HK-2 (cell line): Measurements from ENCODE around the gene NUDT4.
"Not testable (repeated sequence)": the region's sequence is repeated elsewhere in the genome, so short reads cannot be mapped to it uniquely, and the experiment has no call there.

ENCODE experiments used
- DNase-seq: peaks from one replicate; pipeline ENCODE4 v3.0.0-alpha.2; 2018; ENCODE audit not compliant: unreplicated experiment

Gene NUDT4

GRCh38 chr12:93399183-93399863 is 21.6 kb downstream of the NUDT4 start:
- not testable (repeated sequence) for DNase-seq

DNA sequence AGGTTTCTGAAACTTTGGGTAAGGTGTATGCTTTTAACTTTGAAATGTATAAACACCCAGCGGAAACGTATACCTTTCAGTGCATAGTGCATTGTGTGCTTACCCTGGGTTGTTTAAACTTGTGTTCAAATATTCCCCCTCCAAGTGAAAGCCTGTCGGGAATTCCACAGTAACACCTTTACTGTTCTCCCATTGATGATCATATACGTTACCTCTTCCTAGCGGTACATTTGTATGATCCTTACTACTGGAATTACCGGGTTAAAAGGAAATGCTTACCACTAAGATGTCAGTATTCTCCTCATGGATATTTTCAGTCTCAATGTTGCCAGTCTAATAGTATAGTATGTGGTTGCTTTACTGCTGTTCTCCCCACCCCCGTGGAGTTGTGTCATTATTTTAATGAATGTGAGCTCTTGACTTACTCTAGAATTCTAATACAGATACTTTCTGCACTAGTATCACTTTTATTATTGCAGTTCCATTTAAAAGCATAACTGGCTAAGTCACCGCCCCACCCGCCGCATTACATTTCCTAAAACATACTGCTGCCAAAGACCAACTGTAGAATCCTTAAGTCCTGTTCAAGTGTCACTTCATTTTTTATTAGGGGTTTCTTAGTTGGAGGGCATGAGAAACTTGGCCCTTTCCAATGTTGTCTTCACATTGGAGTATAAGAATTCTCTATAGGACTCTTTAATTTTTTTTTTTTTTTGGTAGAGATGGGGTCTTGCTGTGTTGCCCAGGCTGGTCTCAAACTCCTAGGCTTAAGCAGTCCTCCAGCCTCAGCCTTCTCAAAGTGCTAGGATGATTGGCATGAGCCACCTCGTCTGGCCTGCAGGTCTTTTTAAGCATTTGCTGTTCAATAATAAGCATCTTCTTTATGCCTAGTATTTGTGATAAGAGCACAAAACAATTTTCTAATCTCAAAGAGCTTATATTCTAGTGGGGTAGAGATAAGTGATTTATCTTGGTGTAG is 24.9 kb downstream of the NUDT4 start:
- no peak for DNase-seq

DNA sequence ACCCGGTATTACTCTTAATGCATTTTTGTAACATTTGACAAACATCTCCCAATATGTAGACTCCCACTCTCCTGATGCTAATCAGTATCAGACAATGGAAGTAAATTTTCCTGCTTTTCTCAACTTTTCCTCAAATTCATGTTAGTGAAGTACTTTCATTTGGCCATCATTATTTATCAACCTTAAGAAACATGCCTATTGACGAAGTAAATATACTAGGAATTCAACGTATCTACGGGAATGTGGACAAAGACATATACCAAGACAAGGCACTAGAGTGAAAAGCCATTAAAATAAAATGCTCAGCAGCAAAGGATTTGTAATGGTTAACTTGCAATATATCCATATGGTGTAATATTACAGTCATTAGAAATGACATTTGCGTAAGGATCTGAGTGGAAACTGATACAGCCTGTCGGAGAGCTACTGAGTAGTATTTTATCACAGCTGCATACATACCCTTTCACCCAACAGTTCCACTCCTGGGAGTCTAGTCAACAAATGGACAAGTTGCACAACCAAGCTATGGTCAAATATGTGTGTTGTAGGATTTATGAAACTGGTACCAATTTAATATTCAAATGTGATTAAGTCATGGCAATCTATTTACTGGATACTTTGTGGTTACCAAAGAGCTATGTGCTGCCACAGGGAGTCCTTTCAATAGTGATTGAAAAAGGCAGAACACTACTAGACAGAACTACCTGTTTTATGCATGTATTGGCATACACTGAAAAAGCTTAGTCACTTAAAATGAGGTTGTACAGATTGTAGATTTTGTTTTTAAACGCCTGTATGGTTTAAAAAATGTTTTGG is 26.5 kb downstream of the NUDT4 start:
- no peak for DNase-seq

DNA sequence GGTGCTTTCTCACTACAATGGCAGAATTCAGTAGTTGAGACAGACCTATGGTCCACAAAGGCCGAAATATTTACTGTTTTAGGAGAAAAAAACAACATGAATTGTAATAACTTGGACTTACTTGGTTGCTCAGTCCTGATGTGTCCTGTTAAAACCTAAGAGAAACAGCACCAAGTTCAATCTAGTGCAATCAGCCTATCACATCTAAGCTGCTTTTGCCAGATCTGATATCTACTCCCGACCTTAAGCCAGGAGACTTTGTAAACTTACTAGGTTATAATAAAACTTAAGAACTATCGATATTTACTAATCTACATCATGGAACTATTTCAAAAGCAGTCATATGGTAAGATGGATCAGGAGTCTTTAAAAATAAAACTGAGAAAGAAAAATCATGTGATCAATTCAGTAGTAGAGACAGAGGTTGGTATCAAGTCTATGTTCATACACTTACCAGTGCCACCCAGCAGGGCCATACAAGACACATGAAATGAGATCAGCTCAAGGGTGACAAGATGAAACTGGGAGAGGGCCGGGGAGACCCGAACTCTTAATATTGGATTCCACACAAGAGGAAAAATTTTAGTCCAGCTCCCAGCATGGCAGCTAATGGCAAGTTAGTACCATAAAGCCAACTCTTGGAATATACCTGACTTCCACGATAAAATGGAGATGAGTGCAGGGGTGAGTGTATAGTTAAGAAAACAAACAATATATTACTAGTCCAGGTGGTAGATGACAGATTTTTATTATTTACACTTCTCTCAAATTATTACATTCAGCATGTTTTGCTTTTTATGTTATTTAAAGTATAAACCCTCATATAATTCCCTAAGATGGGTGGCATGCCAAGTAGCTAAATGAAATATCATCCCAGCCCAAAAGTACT is 27.5 kb downstream of the NUDT4 start:
- DNase-seq = no peak

DNA sequence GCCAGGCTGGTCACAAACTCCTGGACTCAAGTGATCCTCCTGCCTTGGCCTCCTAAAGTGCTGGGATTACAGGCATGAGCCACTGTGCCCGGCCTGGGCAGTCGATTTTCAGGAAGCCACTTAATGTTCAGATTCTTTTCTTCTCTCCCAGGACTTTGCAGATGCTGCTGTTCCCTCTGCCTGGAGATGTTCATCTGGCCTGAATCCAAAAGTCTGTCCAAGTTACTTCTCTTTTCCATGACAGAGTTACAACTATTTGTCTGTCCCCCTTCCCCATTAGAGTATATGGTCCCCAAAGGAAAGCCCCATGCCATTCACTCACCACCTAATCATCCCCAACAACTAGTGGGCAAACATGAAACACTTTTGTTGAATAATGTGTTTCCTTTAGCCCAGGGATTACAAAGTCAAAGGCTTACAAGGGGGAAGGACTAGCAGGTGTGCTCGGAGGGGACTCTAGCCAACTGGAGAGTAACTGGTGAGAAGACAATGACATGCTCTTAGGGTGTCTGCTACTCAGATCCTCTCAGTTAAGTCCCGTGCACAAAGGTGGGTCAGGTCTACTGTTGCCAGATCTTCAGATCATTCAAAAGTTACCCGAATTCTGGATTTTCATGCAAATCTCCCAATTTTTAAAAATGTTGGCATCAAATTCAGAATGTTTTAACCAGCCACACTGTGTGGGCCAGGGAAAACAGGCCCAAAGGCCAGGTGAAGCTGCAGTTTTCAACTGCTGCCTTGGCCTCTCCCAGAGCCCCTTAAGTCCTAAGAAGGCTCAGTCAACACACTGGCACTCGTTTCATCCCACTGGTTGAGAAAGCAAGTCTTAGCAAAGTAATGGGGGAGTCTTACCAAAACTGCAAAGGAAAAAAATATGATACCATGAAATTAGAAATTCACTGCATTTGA is 29.6 kb downstream of the NUDT4 start:
- no peak for DNase-seq

- DNase-seq = no peak
Observed at GRCh38 chr12:93407963-93408283, 30.2 kb downstream of the NUDT4 start.

- DNase-seq = no peak
Observed at GRCh38 chr12:93408813-93409212, 31.1 kb downstream of the NUDT4 start.

DNA sequence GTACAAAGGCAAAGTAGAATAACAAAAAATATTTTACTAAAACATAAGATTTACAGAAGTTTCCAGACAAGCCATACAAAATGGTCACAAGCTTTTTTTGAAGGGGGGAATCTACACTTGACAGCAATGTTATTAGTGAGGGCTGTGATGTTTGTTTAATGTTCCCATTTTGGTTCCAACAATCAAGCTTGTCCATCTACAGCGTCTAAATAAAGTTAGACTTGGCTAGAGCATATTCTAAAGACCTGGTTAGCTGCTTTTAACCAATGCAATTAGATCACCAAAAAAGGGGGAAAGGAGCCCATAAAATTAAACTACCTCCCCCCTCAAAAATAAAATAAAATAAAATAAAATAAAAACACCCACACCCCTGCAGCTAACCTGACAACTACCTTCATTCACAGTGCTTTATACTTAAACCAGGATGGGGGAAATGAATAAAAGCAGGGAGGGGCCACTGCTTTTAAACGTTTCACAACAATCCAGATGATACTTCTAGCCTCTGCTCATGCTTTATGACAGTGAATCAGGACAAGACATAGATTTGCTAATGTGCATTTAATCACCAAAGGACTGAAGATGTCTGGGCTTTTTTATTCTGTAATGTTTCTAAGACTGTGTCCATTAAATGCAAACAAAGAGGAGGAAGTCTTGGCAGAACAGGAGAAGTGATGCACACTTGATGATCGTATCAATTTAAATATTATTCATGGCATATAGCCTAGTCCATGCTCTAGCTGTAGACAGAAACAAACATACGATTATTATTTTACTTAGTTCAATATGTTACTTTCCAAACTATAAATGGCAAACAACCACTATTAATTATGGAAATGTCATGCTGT is 31.8 kb downstream of the NUDT4 start:
- not testable (repeated sequence) for DNase-seq

GRCh38 chr12:93411060-93411459 is 33.3 kb downstream of the NUDT4 start:
- not testable (repeated sequence) for DNase-seq

- not testable (repeated sequence) for DNase-seq
Observed at GRCh38 chr12:93412396-93412795, 34.7 kb downstream of the NUDT4 start.

DNA sequence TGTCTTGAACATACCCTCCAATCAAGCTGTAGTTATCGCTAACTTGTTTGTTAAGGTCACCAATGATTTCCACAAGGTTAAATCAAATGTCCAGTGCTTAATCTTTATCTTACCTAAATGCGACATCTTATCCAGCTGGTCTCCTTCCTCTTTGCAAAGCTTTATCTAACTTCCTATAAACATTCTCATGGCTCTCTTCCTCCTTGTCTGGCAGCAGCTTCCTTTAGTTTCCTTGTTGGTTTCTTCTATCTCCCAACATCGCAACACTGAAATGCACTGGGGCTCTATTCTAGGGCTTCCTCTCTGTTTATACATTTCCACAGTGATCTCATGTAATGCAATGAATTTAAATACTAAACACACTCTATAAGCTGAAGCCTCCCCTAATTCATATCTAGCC is 35.3 kb downstream of the NUDT4 start:
- DNase-seq = no peak

DNA sequence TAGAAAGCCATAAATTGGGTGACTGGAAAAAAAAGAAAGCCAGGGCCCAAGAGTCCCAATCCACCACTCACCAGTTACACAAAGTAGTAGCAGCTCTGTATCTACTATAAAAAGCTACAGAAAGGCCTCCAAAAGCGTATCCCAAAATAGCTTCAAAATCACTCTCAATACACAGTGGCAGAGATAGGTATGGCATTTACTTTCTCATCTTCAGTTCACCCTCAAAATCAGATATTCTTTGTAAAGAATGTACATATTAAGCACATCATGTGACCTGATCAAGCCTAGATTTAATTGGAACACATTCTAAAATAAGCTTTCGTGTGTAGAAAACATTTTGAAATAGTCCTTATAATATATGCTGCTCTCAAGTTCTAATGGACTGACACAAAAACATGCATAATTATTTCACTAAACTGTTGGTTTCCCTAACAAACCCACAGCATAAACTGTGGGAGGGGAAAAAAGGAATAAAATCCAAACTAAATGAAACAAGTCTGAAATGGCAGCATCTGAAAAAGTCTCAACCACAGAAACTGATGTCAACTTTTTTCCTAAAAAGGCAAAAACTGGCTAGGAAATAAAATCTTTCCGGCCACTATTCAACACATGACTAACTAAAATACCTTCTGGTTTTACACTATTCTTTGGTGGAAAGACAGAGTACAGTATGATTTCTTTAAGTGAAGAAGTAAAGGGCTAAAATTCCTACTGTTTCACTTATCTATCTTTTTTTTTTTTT is 38.2 kb downstream of the NUDT4 start:
- no peak for DNase-seq

- DNase-seq = no peak
Observed at GRCh38 chr12:93417967-93418480, 40.3 kb downstream of the NUDT4 start.

DNA sequence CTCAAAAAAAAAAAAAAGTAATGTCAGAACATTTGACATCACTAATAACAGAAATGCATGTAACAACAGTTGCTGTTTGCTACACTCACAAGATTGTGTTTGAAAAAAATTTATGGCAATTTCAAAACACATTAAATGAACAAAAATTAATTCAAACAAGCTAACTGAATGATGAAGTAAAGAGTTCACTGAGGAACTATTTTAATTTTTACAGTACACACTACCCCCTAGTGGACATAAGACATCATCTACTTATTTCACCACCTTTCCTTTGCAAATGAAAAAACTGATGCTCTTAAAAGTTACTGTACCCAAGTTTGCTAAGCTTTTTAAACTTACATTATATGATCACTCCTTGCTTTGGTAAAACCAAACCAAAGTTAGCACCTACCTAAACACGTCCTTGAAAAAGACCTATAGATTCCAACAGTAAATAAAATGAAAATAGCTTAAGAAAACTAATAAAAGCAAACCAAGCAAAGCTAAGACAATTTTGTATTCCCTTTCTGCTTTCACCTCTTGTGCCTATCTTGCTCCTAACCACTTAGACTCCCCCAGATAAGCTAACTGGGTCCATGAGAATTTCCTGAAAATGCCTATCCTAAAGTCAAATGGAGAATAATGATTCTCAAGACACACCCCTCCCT is 41.8 kb downstream of the NUDT4 start:
- DNase-seq = no peak

DNA sequence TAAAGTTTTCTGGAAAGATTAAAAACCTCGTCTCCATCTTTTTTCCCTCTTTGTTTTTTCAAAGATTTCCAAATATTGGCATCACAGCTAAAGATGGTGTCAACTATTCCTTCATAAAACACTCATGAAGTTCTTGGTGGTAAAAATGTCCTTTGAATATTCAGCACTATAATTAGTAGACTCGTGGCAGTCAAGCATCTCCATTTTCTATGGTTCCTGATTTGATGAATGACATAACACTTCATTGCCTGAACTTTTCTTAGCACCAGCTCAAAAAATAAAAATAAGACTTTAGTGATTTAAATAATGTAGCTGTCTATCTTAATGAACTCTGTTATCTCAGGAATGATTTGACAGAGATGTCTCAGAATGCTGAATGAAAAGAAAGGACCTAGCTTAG is 44.3 kb downstream of the NUDT4 start:
- no peak for DNase-seq

- no peak for DNase-seq
Observed at GRCh38 chr12:93425736-93426411, 48.1 kb downstream of the NUDT4 start.

GRCh38 chr12:93426412-93426805 is 48.7 kb downstream of the NUDT4 start:
- no peak for DNase-seq
